Esophagus squamous epithelium (tissue), 5 donors: Measurements from ENCODE around the gene GPR142. TPM values are rescaled to one million over a fixed set of nuclear protein-coding genes. Genes with fewer than 3 reads are reported as not detected.

Experiments
- DNase-seq: peaks from one replicate; lab custom pipeline; 2025; lab: John Stamatoyannopoulos, UW
- H3K27ac ChIP-seq, 4 donors: fragments of 200-600 bp; sonication (generic); one replicate each; pipeline ENCODE4 v1.5.1; 2016 to 2019; ENCODE audit warnings: mild to moderate bottlenecking in 1 of 4
- H3K27me3 ChIP-seq, 4 donors: fragments of 200-600 bp; sonication (generic); 1 replicate in 3 of 4; 2 replicates in 1 of 4; pipeline versions ENCODE4 v1.5.1 to v1.6.0; 2017 to 2021; ENCODE audit warnings: antibody characterized with exemption in 1 of 4
- H3K36me3 ChIP-seq, 3 donors: fragments of 200-600 bp; sonication (generic); one replicate each; pipeline ENCODE4 v1.5.1; 2016 to 2019
- H3K4me1 ChIP-seq, 3 donors: fragments of 200-600 bp; sonication (generic); one replicate each; pipeline ENCODE4 v1.5.1; 2017 to 2019
- H3K4me3 ChIP-seq, 4 donors: fragments of 200-600 bp; sonication (generic); 1 replicate in 3 of 4; 2 replicates in 1 of 4; pipeline ENCODE4 v1.5.1; 2016 to 2019; ENCODE audit warnings: mild to moderate bottlenecking in 2 of 4, moderate library complexity in 1 of 4
- H3K9me3 ChIP-seq, 3 donors: fragments of 200-600 bp; sonication (generic); one replicate each; pipeline ENCODE4 v1.5.1; 2016 to 2019
- CTCF ChIP-seq, 6 experiments: fragments of 450-650 bp in 4 of 6; fragments of 200-600 bp in 2 of 6; sonication (generic) in 2 of 6; IDR thresholded peaks; one replicate each; pipeline ENCODE4 v1.5.1; 2016 to 2019; ENCODE audit warnings: antibody characterized with exemption in 6 of 6, mild to moderate bottlenecking in 4 of 6, moderate library complexity in 4 of 6
- POLR2A ChIP-seq, 4 donors: fragments of 450-650 bp; IDR thresholded peaks; one replicate each; pipeline ENCODE4 v1.6.1; 2017; ENCODE audit warnings: antibody characterized with exemption in 4 of 4, mild to moderate bottlenecking in 4 of 4, moderate library complexity in 3 of 4
- WGBS, 2 donors: methylation state at CpG; one replicate each; pipeline ENCODE4 v1.1.5; 2018; 5-methylcytosine and 5-hydroxymethylcytosine counted together
- intact Hi-C: fragments of 100-400 bp; cut with DNase I; formaldehyde crosslinking; loops from one replicate; pipeline ENCODE4 v1.15.0; 2022
- total RNA-seq, 4 donors: library from RNA; depleted of rRNA; stranded (reverse); fragments of >200 nt; gene quantifications; one replicate each; pipeline ENCODE4 v1.1.0, GENCODE V29; 2016
- donor health status: DM: yes; HTN: yes; CAD: no.

GPR142 gene
- total RNA-seq, 4 donors from 2014 or later, result 0.38 TPM; not detected in 3

DNA sequence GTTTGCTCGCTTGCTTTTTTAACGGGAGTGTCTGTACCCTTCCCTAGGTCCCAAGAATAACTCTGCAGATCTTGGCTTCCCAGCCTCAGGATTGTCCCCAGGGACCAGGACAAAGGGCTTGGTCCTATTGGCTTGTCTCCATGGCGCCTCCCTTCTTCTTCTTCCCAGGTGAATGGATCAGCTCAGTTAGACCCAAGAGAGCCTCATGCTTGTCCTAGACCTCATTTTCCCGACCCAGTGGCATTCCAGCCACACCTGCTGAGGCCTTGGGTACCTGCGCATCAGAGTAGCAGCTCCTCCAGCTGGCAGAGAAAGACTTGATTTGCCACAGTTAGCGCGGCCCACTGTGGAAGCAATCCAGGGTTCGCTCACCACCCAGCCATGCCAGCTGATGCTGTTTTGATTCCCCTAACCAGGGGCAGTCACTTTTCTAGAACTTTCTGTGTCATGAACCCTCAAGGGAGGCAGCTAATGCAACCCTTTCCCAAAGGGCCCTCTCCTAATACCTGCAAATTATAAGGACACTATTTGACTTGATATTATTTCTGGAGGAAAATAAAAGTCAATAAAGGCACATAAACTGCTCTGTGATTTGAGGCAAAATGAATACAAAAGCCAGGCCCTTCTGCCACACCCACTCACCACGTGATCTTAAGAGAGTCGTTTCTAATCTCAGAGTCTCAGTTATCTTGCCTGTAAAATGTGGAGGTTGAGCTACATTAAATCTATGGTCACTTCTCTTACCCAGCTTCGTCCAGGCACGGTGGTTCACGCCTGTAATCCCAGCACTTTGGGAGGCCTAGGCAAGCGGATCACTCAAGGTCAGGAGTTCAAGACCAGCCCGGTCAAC, 13.9 kb downstream of the GPR142 start:
- 58 to 59% methylated on average over 13 to 15 of the region's 15 CpGs for WGBS, 2 donors
- H3K9me3 ChIP-seq, result no peaks in the 10 kb centered on the region
- peak overlapping the region; percentile 30 to 77 (median 50) for H3K27ac ChIP-seq
- DNase-seq, result no peak
- peaks cover 0 to 29% (median 0%) of the 10 kb centered on the region in 4 donors for H3K27me3 ChIP-seq
- intact Hi-C loops, result no loop called here
- H3K36me3 ChIP-seq, result no peaks in the 10 kb centered on the region
- TF ChIP-seq POLR2A (IDR thresholded peaks at IDR 0.05), result no peak
- peak in 1 of 6 experiments; percentile 0 for TF ChIP-seq CTCF (IDR thresholded peaks at IDR 0.05)
- no peak overlapping the region for H3K4me3 ChIP-seq
- H3K4me1 ChIP-seq, result peaks cover 15 to 30% (median 16%) of the 10 kb centered on the region in 3 donors

GRCh38 chr17:74383141-74383540, 15.8 kb downstream of the GPR142 start:
- no peaks in the 10 kb centered on the region for H3K9me3 ChIP-seq
- peaks cover 0 to 15% (median 0%) of the 10 kb centered on the region in 4 donors for H3K27me3 ChIP-seq
- H3K27ac ChIP-seq, result no peak overlapping the region
- DNase-seq, result no peak
- no peak for TF ChIP-seq POLR2A (IDR thresholded peaks at IDR 0.05)
- TF ChIP-seq CTCF (IDR thresholded peaks at IDR 0.05), result no peak
- no peaks in the 10 kb centered on the region for H3K36me3 ChIP-seq
- H3K4me3 ChIP-seq, result no peak overlapping the region
- intact Hi-C loops, result no loop called here
- WGBS, 2 donors, result 82 to 84% methylated on average over 5 of the region's 5 CpGs
- peaks cover 15 to 39% (median 16%) of the 10 kb centered on the region in 3 donors for H3K4me1 ChIP-seq

GRCh38 chr17:74385201-74385600, 17.9 kb downstream of the GPR142 start:
- Histone ChIP-seq H3K36me3 (no peaks in the 10 kb centered on the region), H3K4me1 (peaks cover 4 to 24% (median 8%) of the 10 kb centered on the region in 3 donors), H3K27ac (no peak overlapping the region), H3K27me3 (peaks cover 0 to 20% (median 0%) of the 10 kb centered on the region in 4 donors), H3K9me3 (no peaks in the 10 kb centered on the region), H3K4me3 (no peak overlapping the region)
- intact Hi-C loops, result no loop called here
- 80 to 87% methylated on average over 3 of the region's 3 CpGs for WGBS, 2 donors
- DNase-seq, result no peak
- TF ChIP-seq POLR2A (IDR thresholded peaks at IDR 0.05) (no peak), CTCF (IDR thresholded peaks at IDR 0.05) (no peak)

DNA sequence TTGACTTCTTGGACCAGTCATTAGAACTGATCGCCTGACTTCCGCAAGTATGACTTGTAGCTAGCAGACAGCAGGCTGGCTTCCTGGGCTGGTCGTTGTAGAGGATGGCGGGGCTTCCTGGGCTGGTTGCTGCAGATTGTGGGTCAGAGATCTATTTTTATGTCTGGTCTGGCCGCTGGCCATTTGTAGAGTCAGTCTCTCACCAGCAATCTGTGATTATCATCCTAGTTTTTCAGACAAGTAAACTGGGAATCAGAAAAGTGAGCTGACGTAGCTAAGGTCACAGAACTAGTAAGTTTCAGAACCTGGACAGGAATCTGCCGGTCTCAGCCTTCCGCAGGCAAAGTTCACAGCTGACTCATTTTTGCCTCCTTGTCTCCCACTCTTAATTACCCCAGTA, 19.1 kb downstream of the GPR142 start:
- peaks cover 0 to 20% (median 0%) of the 10 kb centered on the region in 4 donors for H3K27me3 ChIP-seq
- 61 to 62% methylated on average over 8 of the region's 8 CpGs for WGBS, 2 donors
- peaks cover 0 to 12% (median 0%) of the 10 kb centered on the region in 3 donors for H3K4me1 ChIP-seq
- no peak for DNase-seq
- intact Hi-C loops, result no loop called here
- no peaks in the 10 kb centered on the region for H3K36me3 ChIP-seq
- no peak overlapping the region for H3K4me3 ChIP-seq
- H3K9me3 ChIP-seq, result no peaks in the 10 kb centered on the region
- H3K27ac ChIP-seq, result no peak overlapping the region
- no peak for TF ChIP-seq CTCF (IDR thresholded peaks at IDR 0.05)
- TF ChIP-seq POLR2A (IDR thresholded peaks at IDR 0.05), result no peak
